Heart left ventricle (tissue), 13 donors: ENCODE data around the gene SLCO3A1.

Experiments
- CTCF ChIP-seq, 12 donors: fragments of 200-600 bp; sonication (generic) in 4 of 12; IDR thresholded peaks; one replicate each; pipeline versions ENCODE4 v1.5.0 to v1.8.0; 2018 to 2022; ENCODE audit warnings: antibody characterized with exemption in 12 of 12, mild to moderate bottlenecking in 5 of 12
- POLR2A ChIP-seq, 2 donors: fragments of 450-650 bp; IDR thresholded peaks; one replicate each; pipeline ENCODE4 v1.6.1; 2017; ENCODE audit warnings: antibody characterized with exemption in 2 of 2, mild to moderate bottlenecking in 2 of 2, moderate library complexity in 2 of 2
- donor health status: ischemic (EF 13 %, LVEDD 7.1; RV severe dilation, severe dysfunction).
- donor health status: DM: no; HTN: yes; CAD: no.
- donor health status: DM: no; HTN: no; CAD: no.
- donor health status: ischemic (EF 25% LVEDD 6.9; RV normal size, moderate dysfunction).
- donor health status: ischemic (EF 25% LVEDD 5.7; RV mildly dilated, moderate dysfunction).
- donor health status: ischemic (EF 35%, LVEDD 5.7; RV mildly dilated, moderate dysfunction).
- donor health status: nonischemic (EF 11% LVEDD 7.7; RV severe dilation, severe dysfunction).
- donor health status: DM: yes; HTN: yes; CAD: no.
- donor health status: PGD.
- donor health status: ischemic (EF 29% LVEDD 5.4; RV normal size, mild dysfunction).
- donor health status: nonischemic (EF 23%, LVEDD 6.1; RV moderate dilation, normal function).

- TF ChIP-seq CTCF (IDR thresholded peaks at IDR 0.05): no peak
- TF ChIP-seq POLR2A (IDR thresholded peaks at IDR 0.05): no peak
These were observed 19.6 kb downstream of the SLCO3A1 start for GRCh38 chr15:91873138-91873536.
